SK-N-SH treated with all-trans-retinoic acid at 6 μM for 48 hours (cell line): ENCODE measurements around the gene ITPA.

Experiments used
- ATAC-seq: fragments of 200-7000 bp; cut with Tn5 transposase; 3 replicates; pipeline ENCODE4 v1.9.1; 2020; ENCODE audit warnings: mild to moderate bottlenecking, moderate library complexity
- BACH2 ChIP-seq: fragments of 250-450 bp; sonication (Bioruptor Pico); IDR thresholded peaks from 2 replicates; pipeline ENCODE4 v1.9.0; 2021; ENCODE audit warnings: mild to moderate bottlenecking, borderline replicate concordance
- CREB5 ChIP-seq: fragments of 250-450 bp; sonication (Bioruptor Pico); IDR thresholded peaks from 2 replicates; pipeline ENCODE4 v1.5.1; 2020; ENCODE audit warnings: low read depth, mild to moderate bottlenecking, moderate library complexity
- CSDC2 ChIP-seq: fragments of 250-450 bp; sonication (Bioruptor Pico); IDR thresholded peaks from 2 replicates; pipeline ENCODE4 v1.5.0; 2020; ENCODE audit warnings: mild to moderate bottlenecking, moderate library complexity
- ESRRG ChIP-seq: fragments of 250-450 bp; sonication (Bioruptor Pico); IDR thresholded peaks from 2 replicates; pipeline ENCODE4 v1.6.1; 2021; ENCODE audit warnings: mild to moderate bottlenecking
- GLIS3 ChIP-seq: fragments of 250-450 bp; sonication (Bioruptor Pico); IDR thresholded peaks from 2 replicates; pipeline ENCODE4 v1.5.0; 2020; ENCODE audit warnings: mild to moderate bottlenecking, moderate library complexity
- OSR1 ChIP-seq: fragments of 250-450 bp; sonication (Bioruptor Pico); IDR thresholded peaks from 2 replicates; pipeline ENCODE4 v1.8.0; 2022; ENCODE audit warnings: moderate library complexity, mild to moderate bottlenecking, inconsistent platforms
- POU6F1 ChIP-seq: fragments of 250-450 bp; sonication (Bioruptor Pico); IDR thresholded peaks from 2 replicates; pipeline ENCODE4 v1.8.0; 2021; ENCODE audit warnings: low read depth, mild to moderate bottlenecking, moderate library complexity, borderline replicate concordance
- RARB ChIP-seq: fragments of 250-450 bp; sonication (Bioruptor Pico); IDR thresholded peaks from 2 replicates; pipeline ENCODE4 v1.8.0; 2021; ENCODE audit warnings: mild to moderate bottlenecking, moderate library complexity
- SNAI2 ChIP-seq: fragments of 250-450 bp; sonication (Bioruptor Pico); IDR thresholded peaks from 2 replicates; pipeline ENCODE4 v1.5.0; 2020; ENCODE audit warnings: mild to moderate bottlenecking, moderate library complexity
- TCF4 ChIP-seq: fragments of 250-450 bp; sonication (Bioruptor Pico); IDR thresholded peaks from 2 replicates; pipeline ENCODE4 v1.8.0; 2021; ENCODE audit warnings: mild to moderate bottlenecking, moderate library complexity, borderline replicate concordance
- TOX ChIP-seq: fragments of 250-450 bp; sonication (Bioruptor Pico); IDR thresholded peaks from 2 replicates; pipeline ENCODE4 v1.8.0; 2021; ENCODE audit warnings: mild to moderate bottlenecking, moderate library complexity, borderline replicate concordance
- ZC3H10 ChIP-seq: fragments of 250-450 bp; sonication (Bioruptor Pico); IDR thresholded peaks from 2 replicates; pipeline ENCODE4 v1.5.1; 2021; ENCODE audit warnings: mild to moderate bottlenecking, moderate library complexity
- ZFP3 ChIP-seq: fragments of 250-450 bp; sonication (Bioruptor Pico); IDR thresholded peaks from 2 replicates; pipeline ENCODE4 v1.5.0; 2020; ENCODE audit warnings: mild to moderate bottlenecking, moderate library complexity
- ZNF565 ChIP-seq: fragments of 450-650 bp; formaldehyde crosslinking; conservative IDR thresholded peaks from 2 replicates; pipeline ENCODE4 v1.5.0; 2020; ENCODE audit warnings: low read depth, mild to moderate bottlenecking, moderate library complexity
- ZNF70 ChIP-seq: fragments of 450-650 bp; formaldehyde crosslinking; IDR thresholded peaks from 2 replicates; pipeline ENCODE4 v1.5.0; 2020; ENCODE audit warnings: mild to moderate bottlenecking, moderate library complexity
- ZNF8 ChIP-seq: fragments of 450-650 bp; formaldehyde crosslinking; IDR thresholded peaks from 2 replicates; pipeline ENCODE4 v1.5.0; 2020; ENCODE audit warnings: mild to moderate bottlenecking, moderate library complexity
- TF ChIP-seq, protein P1 (sequence below): fragments of 250-450 bp; sonication (Bioruptor Pico); IDR thresholded peaks from 2 replicates; pipeline ENCODE4 v1.5.1; 2021; ENCODE audit warnings: mild to moderate bottlenecking, moderate library complexity
- TF ChIP-seq, protein P2 (sequence below): fragments of 250-450 bp; sonication (Bioruptor Pico); IDR thresholded peaks from 2 replicates; pipeline ENCODE4 v1.5.0; 2020; ENCODE audit warnings: mild to moderate bottlenecking, moderate library complexity

Gene ITPA

GRCh38 chr20:3248993-3249347 is 39.7 kb downstream of the ITPA start (continued):
- TF ChIP-seq, protein P1, sequence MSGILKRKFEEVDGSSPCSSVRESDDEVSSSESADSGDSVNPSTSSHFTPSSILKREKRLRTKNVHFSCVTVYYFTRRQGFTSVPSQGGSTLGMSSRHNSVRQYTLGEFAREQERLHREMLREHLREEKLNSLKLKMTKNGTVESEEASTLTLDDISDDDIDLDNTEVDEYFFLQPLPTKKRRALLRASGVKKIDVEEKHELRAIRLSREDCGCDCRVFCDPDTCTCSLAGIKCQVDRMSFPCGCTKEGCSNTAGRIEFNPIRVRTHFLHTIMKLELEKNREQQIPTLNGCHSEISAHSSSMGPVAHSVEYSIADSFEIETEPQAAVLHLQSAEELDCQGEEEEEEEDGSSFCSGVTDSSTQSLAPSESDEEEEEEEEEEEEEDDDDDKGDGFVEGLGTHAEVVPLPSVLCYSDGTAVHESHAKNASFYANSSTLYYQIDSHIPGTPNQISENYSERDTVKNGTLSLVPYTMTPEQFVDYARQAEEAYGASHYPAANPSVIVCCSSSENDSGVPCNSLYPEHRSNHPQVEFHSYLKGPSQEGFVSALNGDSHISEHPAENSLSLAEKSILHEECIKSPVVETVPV: no peak
- TF ChIP-seq ZFP3: no peak
- TF ChIP-seq SNAI2 (CRISPR knock-in tag): no peak

DNA sequence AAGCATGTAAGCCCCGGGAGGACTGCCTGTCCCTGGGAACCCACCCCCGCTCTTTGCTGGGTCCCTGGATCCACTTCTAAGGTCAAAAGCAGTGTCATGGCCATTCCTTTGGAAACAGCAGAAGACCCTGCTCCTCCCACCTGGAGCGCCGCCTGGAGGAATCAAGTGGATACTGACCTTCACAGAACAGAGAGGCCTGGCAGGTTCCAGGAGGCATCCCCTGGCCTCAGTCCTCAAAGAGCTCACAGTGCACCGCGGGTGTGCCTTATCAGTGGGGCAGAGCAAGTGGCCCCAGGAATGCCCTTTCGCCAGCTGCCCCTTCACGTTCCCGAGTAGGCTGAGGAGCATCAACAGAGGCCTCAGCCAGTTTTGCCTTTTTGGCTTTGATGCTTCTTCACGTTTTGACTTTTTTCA is 40.8 kb downstream of the ITPA start:
- TF ChIP-seq ZNF70: no peak
- no peak for TF ChIP-seq ZNF565 (CRISPR knock-in tag)
- no peak for TF ChIP-seq POU6F1 (CRISPR knock-in tag)
- TF ChIP-seq CSDC2 (CRISPR knock-in tag): no peak
- no peak for TF ChIP-seq RARB (CRISPR knock-in tag)
- TF ChIP-seq, protein P2, sequence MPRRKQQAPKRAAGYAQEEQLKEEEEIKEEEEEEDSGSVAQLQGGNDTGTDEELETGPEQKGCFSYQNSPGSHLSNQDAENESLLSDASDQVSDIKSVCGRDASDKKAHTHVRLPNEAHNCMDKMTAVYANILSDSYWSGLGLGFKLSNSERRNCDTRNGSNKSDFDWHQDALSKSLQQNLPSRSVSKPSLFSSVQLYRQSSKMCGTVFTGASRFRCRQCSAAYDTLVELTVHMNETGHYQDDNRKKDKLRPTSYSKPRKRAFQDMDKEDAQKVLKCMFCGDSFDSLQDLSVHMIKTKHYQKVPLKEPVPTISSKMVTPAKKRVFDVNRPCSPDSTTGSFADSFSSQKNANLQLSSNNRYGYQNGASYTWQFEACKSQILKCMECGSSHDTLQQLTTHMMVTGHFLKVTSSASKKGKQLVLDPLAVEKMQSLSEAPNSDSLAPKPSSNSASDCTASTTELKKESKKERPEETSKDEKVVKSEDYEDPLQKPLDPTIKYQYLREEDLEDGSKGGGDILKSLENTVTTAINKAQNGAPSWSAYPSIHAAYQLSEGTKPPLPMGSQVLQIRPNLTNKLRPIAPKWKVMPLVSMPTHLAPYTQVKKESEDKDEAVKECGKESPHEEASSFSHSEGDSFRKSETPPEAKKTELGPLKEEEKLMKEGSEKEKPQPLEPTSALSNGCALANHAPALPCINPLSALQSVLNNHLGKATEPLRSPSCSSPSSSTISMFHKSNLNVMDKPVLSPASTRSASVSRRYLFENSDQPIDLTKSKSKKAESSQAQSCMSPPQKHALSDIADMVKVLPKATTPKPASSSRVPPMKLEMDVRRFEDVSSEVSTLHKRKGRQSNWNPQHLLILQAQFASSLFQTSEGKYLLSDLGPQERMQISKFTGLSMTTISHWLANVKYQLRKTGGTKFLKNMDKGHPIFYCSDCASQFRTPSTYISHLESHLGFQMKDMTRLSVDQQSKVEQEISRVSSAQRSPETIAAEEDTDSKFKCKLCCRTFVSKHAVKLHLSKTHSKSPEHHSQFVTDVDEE (CRISPR knock-in tag): no peak
- TF ChIP-seq ZC3H10: no peak
- TF ChIP-seq BACH2: no peak
- TF ChIP-seq OSR1 (CRISPR knock-in tag): no peak
- no peak for TF ChIP-seq SNAI2 (CRISPR knock-in tag)
- TF ChIP-seq GLIS3 (CRISPR knock-in tag): no peak
- TF ChIP-seq ZNF8 (CRISPR knock-in tag): no peak
- no peak for TF ChIP-seq TCF4 (CRISPR knock-in tag)
- TF ChIP-seq ESRRG (CRISPR knock-in tag): no peak
- TF ChIP-seq ZFP3: no peak
- no peak for TF ChIP-seq TOX (CRISPR knock-in tag)
- ATAC-seq: peak; percentile 50

GRCh38 chr20:3251806-3252205 is 42.5 kb downstream of the ITPA start:
- no peak for ATAC-seq

More at GRCh38 chr20:3251806-3252205, 42.5 kb downstream of the ITPA start:
- TF ChIP-seq ZNF8 (CRISPR knock-in tag) (no peak), CREB5 (CRISPR knock-in tag) (no peak), ZFP3 (no peak), ZNF565 (CRISPR knock-in tag) (no peak), CSDC2 (CRISPR knock-in tag) (no peak), TOX (CRISPR knock-in tag) (no peak), GLIS3 (CRISPR knock-in tag) (no peak), POU6F1 (CRISPR knock-in tag) (no peak)
- TF ChIP-seq, protein P2 (CRISPR knock-in tag): no peak
